Activated CD8-positive, alpha-beta T cell treated with anti-CD3 and anti-CD28 coated beads for 36 hours (primary cell): Measurements from ENCODE around the gene ZFAND4. TPM values are rescaled to one million over a fixed set of nuclear protein-coding genes. Genes with fewer than 3 reads are reported as not detected.

Experiments
- ATAC-seq: fragments of 200-7000 bp; cut with Tn5 transposase; one replicate; pipeline ENCODE4 v1.10.0; 2021; ENCODE audit warnings: mild to moderate bottlenecking, moderate library complexity
- CTCF ChIA-PET: fragments of 350-600 bp; sonication (Branson Sonifier 250); formaldehyde crosslinking; loops from one replicate; lab custom pipeline; 2021; ENCODE audit warnings: antibody characterized with exemption; lab: Charles Lee
- POLR2A ChIA-PET: fragments of 350-600 bp; sonication (Branson Sonifier 250); formaldehyde crosslinking; loops from one replicate; lab custom pipeline; 2021; ENCODE audit warnings: antibody characterized with exemption; lab: Charles Lee
- DNase-seq: peaks from one replicate; pipeline ENCODE4 v3.0.0-alpha.2; 2020
- H3K27ac Mint-ChIP-seq: one replicate; pipeline ENCODE4 v1.8.0; 2021; ENCODE audit warnings: mild to moderate bottlenecking, mixed read lengths
- H3K27me3 Mint-ChIP-seq: one replicate; pipeline ENCODE4 v1.8.0; 2021; ENCODE audit warnings: mixed read lengths
- H3K36me3 Mint-ChIP-seq: one replicate; pipeline ENCODE4 v1.8.0; 2021; ENCODE audit warnings: low read depth, mixed read lengths
- H3K4me1 Mint-ChIP-seq: one replicate; pipeline ENCODE4 v1.8.0; 2021; ENCODE audit warnings: low read depth, mixed read lengths
- H3K4me3 Mint-ChIP-seq: one replicate; pipeline ENCODE4 v1.8.0; 2021; ENCODE audit warnings: mild to moderate bottlenecking, moderate library complexity, mixed read lengths
- H3K9me3 Mint-ChIP-seq: one replicate; pipeline ENCODE4 v1.8.0; 2021; ENCODE audit warnings: mixed read lengths
- CTCF ChIP-seq: fragments of 200-600 bp; IDR thresholded peaks from one replicate; pipeline ENCODE4 v1.8.0; 2022; ENCODE audit warnings: antibody characterized with exemption, mild to moderate bottlenecking
- intact Hi-C: fragments of 100-400 bp; cut with micrococcal nuclease; formaldehyde crosslinking; loops from one replicate; pipeline ENCODE4 v1.10.0; 2022
- total RNA-seq, 2 experiments: library from RNA; stranded (reverse); gene quantifications; one replicate each; pipeline ENCODE4 v1.2.3, GENCODE V29; 2021

Gene ZFAND4
- total RNA-seq, 2 experiments from 2014 or later = 11.5 to 13.5 TPM

- peaks cover 20% of the 10 kb centered on the region for H3K36me3 Mint-ChIP-seq
- ChIA-PET CTCF (interaction anchor here (0.5 to 1.0 kb wide), 2 partner anchors 175 to 220 kb away, joined by 3 read pairs; no protein-coding TSS in a partner anchor), POLR2A (no interaction called here)
- no peaks in the 10 kb centered on the region for H3K27me3 Mint-ChIP-seq
- H3K4me3 Mint-ChIP-seq = no peak overlapping the region
- ATAC-seq = no peak
- H3K27ac Mint-ChIP-seq = no peak overlapping the region
- intact Hi-C loops = no loop called here
- no peaks in the 10 kb centered on the region for H3K9me3 Mint-ChIP-seq
- no peaks in the 10 kb centered on the region for H3K4me1 Mint-ChIP-seq
- TF ChIP-seq CTCF = no peak
- no peak for DNase-seq
These were observed 32.5 kb downstream of the ZFAND4 start for GRCh38 chr10:45640049-45640448.

GRCh38 chr10:45627412-45628048 is 45.0 kb downstream of the ZFAND4 start:
- H3K27ac Mint-ChIP-seq = no peak overlapping the region
- no peak for ATAC-seq
- no peak overlapping the region for H3K4me3 Mint-ChIP-seq
- ChIA-PET CTCF (interaction anchor here (0.8 kb wide), 1 partner anchor 35 kb away, joined by 3 read pairs; no protein-coding TSS in a partner anchor), POLR2A (no interaction called here)
- no peak for DNase-seq
- H3K27me3 Mint-ChIP-seq = no peaks in the 10 kb centered on the region
- H3K36me3 Mint-ChIP-seq = peaks cover 10% of the 10 kb centered on the region
- no peak for TF ChIP-seq CTCF
- intact Hi-C loops = no loop called here
- no peaks in the 10 kb centered on the region for H3K4me1 Mint-ChIP-seq
- no peaks in the 10 kb centered on the region for H3K9me3 Mint-ChIP-seq

GRCh38 chr10:45625879-45626278 is 46.7 kb downstream of the ZFAND4 start:
- Mint-ChIP-seq H3K9me3 (no peaks in the 10 kb centered on the region), H3K27me3 (no peaks in the 10 kb centered on the region), H3K27ac (no peak overlapping the region), H3K4me3 (no peak overlapping the region), H3K4me1 (no peaks in the 10 kb centered on the region), H3K36me3 (peaks cover 10% of the 10 kb centered on the region)
- ChIA-PET POLR2A (interaction anchor here (1.2 kb wide), 1 partner anchor 11 kb away, joined by 3 read pairs; no protein-coding TSS in a partner anchor), CTCF (no interaction called here)
- DNase-seq = no peak
- intact Hi-C loops = no loop called here
- no peak for ATAC-seq
- TF ChIP-seq CTCF = no peak

- ATAC-seq (no peak), DNase-seq (no peak)
- Mint-ChIP-seq H3K4me1 (no peaks in the 10 kb centered on the region), H3K4me3 (no peak overlapping the region), H3K27ac (no peak overlapping the region), H3K9me3 (no peaks in the 10 kb centered on the region), H3K36me3 (peaks cover 10% of the 10 kb centered on the region), H3K27me3 (no peaks in the 10 kb centered on the region)
- TF ChIP-seq CTCF = no peak
- intact Hi-C loops = no loop called here
- ChIA-PET POLR2A (no interaction called here), CTCF (no interaction called here)
These were observed 47.8 kb downstream of the ZFAND4 start for GRCh38 chr10:45624724-45625123.

- DNase-seq (no peak), ATAC-seq (no peak)
- Mint-ChIP-seq H3K4me3 (no peak overlapping the region), H3K27ac (no peak overlapping the region), H3K4me1 (no peaks in the 10 kb centered on the region), H3K27me3 (no peaks in the 10 kb centered on the region), H3K36me3 (peaks cover 14% of the 10 kb centered on the region), H3K9me3 (no peaks in the 10 kb centered on the region)
- no peak for TF ChIP-seq CTCF
- ChIA-PET CTCF (interaction anchor here (1.5 to 2.0 kb wide), 2 partner anchors 30 to 150 kb away, joined by 4 to 6 read pairs; no protein-coding TSS in a partner anchor), POLR2A (interaction anchor here (0.7 kb wide), 1 partner anchor 11 kb away, joined by 3 read pairs; no protein-coding TSS in a partner anchor)
- intact Hi-C loops = no loop called here
These were observed 57.7 kb downstream of the ZFAND4 start for GRCh38 chr10:45614869-45615268.
